ENCODE data around the gene FKBP2. TPM values are rescaled to one million over a fixed set of nuclear protein-coding genes. Genes with fewer than 3 reads are reported as not detected.

The FKBP2 gene
- total RNA-seq, 6 experiments from 2014 or later: 49.4 to 108 (median 66.7) TPM

- H3K27ac ChIP-seq: no peak overlapping the region
- no peak for ATAC-seq
These were observed 25.4 kb downstream of the FKBP2 start for GRCh38 chr11:64266339-64266738.

DNA sequence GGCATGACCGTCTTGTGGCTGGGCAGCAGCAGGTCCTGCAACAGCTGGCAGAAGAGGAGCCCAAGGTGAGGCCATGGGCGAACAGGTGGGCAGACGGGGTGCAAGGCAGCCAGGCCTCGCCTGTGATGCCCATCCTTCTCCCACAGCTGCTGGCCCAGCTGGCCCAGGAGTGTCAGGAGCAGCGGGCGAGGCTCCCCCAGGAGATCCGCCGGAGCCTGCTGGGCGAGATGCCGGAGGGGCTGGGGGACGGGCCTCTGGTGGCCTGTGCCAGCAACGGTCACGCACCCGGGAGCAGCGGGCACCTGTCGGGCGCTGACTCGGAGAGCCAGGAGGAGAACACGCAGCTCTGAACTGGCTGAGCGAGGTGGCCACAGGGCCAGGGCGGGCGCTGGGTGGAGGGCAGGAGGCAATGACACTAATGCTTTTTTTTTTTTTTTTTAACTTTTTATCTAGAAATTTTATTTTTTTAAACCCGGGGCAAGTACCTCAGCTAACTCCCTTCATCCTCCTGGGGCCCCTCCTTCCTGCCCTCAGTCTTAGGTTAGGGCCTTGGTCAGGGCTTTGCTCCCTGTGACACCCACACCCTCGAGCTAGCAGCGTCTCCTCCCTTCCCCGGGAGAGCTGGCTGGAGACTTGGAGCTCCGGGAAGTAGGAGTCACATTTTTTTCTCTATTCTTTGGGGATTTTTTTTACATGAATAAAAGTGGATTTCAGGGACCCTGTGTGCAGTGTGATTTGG lies 26.5 kb downstream of the FKBP2 start:
- H3K4me1 ChIP-seq: peaks cover 0 to 20% (median 10%) of the 10 kb centered on the region in 4 donors
- intact Hi-C loops (cut with DNase I): no loop called here
- no peaks in the 10 kb centered on the region for H3K36me3 ChIP-seq
- DNase-seq: peak in 1 of 3 donors; percentile 45
- ATAC-seq: no peak
- H3K27me3 ChIP-seq: no peaks in the 10 kb centered on the region
- H3K27ac ChIP-seq: peak overlapping the region in 1 of 3 donors; percentile 91
- no peak overlapping the region for H3K4me3 ChIP-seq
- TF ChIP-seq, protein P1, sequence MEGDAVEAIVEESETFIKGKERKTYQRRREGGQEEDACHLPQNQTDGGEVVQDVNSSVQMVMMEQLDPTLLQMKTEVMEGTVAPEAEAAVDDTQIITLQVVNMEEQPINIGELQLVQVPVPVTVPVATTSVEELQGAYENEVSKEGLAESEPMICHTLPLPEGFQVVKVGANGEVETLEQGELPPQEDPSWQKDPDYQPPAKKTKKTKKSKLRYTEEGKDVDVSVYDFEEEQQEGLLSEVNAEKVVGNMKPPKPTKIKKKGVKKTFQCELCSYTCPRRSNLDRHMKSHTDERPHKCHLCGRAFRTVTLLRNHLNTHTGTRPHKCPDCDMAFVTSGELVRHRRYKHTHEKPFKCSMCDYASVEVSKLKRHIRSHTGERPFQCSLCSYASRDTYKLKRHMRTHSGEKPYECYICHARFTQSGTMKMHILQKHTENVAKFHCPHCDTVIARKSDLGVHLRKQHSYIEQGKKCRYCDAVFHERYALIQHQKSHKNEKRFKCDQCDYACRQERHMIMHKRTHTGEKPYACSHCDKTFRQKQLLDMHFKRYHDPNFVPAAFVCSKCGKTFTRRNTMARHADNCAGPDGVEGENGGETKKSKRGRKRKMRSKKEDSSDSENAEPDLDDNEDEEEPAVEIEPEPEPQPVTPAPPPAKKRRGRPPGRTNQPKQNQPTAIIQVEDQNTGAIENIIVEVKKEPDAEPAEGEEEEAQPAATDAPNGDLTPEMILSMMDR (IDR thresholded peaks at IDR 0.05): no peak
- TF ChIP-seq POLR2A (IDR thresholded peaks at IDR 0.05): no peak
- no peaks in the 10 kb centered on the region for H3K9me3 ChIP-seq
- WGBS (ENCODE audit: insufficient coverage, low coverage, low lambda C conversion rate, missing lambda C conversion rate): 71% methylated on average over 4 of the region's 27 CpGs

More at GRCh38 chr11:64266339-64266738, 25.4 kb downstream of the FKBP2 start:
- Histone ChIP-seq H3K9me3 (no peaks in the 10 kb centered on the region), H3K4me1 (peaks cover 0 to 11% (median 7%) of the 10 kb centered on the region in 4 donors), H3K4me3 (no peak overlapping the region), H3K27me3 (no peaks in the 10 kb centered on the region), H3K36me3 (no peaks in the 10 kb centered on the region)
- TF ChIP-seq, protein P1 (IDR thresholded peaks at IDR 0.05): no peak
- TF ChIP-seq POLR2A (IDR thresholded peaks at IDR 0.05): no peak
- intact Hi-C loops (cut with DNase I): no loop called here
- no CpG with 5 or more reads among the region's 15 CpGs for WGBS (ENCODE audit: insufficient coverage, low coverage, low lambda C conversion rate, missing lambda C conversion rate)
- DNase-seq: no peak

DNA sequence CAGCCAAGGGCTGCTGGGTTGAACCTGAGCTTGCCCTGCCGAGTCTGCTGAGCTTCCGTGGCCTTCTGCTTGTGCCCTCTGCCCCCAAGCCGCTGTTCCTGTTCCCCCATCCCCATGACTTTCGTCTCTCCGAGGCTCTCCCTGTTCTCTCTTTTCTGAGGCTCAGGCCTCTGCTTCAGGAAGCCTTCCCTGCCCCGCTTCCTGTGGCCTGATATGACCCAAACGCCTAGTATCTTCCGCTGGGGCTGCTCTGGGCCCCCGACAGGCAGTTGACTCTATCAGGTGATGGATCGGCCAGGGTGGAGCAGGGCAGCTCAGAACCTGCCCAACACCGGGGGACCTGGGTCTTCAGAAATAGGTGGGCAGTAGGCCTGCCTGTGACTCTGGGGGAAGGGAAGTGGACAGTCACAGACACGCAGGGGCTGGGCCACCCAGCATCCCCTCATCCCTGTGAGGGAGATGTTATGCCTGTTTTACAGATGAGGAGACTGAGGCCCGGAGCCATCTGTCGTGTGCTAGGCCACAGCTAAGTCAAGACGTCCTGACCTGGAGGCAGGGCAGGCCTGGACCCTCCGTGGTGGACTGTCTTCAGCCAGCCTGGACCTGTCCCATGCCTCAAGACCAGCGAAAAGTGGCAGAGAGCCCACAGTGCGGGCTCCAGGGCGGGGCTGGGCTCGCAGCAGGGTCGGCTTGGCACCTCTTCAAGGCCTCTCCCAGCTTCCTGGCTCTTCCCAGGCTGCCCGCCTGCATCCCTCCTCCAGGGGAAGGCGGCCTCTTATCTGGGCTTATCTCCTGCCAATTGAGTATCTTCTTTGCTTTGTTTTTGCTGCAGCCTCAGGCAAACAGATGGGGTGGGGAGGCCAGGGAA lies 27.4 kb downstream of the FKBP2 start:
- ATAC-seq: no peak
- intact Hi-C loops (cut with DNase I): no loop called here
- Histone ChIP-seq H3K27me3 (no peaks in the 10 kb centered on the region), H3K36me3 (no peaks in the 10 kb centered on the region), H3K4me1 (peaks cover 0 to 28% (median 14%) of the 10 kb centered on the region in 4 donors), H3K27ac (peak overlapping the region; percentile 91 to 92 (median 91)), H3K4me3 (peak overlapping the region in 1 of 3 donors; percentile 81), H3K9me3 (no peaks in the 10 kb centered on the region)
- no peak for TF ChIP-seq POLR2A (IDR thresholded peaks at IDR 0.05)
- 36% methylated on average over 10 of the region's 23 CpGs for WGBS (ENCODE audit: insufficient coverage, low coverage, low lambda C conversion rate, missing lambda C conversion rate)
- DNase-seq: peak in 2 of 3 donors; percentile 66 to 70

GRCh38 chr11:64268893-64269539 lies 28.1 kb downstream of the FKBP2 start:
- Histone ChIP-seq H3K9me3 (no peaks in the 10 kb centered on the region), H3K4me1 (peaks cover 0 to 33% (median 17%) of the 10 kb centered on the region in 4 donors), H3K27ac (peak overlapping the region; percentile 91 to 92 (median 91)), H3K36me3 (no peaks in the 10 kb centered on the region), H3K4me3 (peak overlapping the region; percentile 81 to 94 (median 92)), H3K27me3 (no peaks in the 10 kb centered on the region)
- DNase-seq: peak; percentile 71 to 78 (median 71)
- peak; percentile 2 to 15 (median 3) for ATAC-seq
- TF ChIP-seq, protein P1 (IDR thresholded peaks at IDR 0.05): no peak
- WGBS (ENCODE audit: insufficient coverage, low coverage, low lambda C conversion rate, missing lambda C conversion rate): 0% methylated on average over 4 of the region's 34 CpGs
- intact Hi-C loops (cut with DNase I): no loop called here
